Right atrium auricular region (tissue), 2 donors: ENCODE data around the gene LSS. TPM values are rescaled to one million over a fixed set of nuclear protein-coding genes. Genes with fewer than 3 reads are reported as not detected.
"Not testable (repeated sequence)": the region's sequence is repeated elsewhere in the genome, so short reads cannot be mapped to it uniquely, and the experiment has no call there.

Experiments used
- DNase-seq: peaks from one replicate; pipeline ENCODE4 v3.0.0-alpha.2; 2019; ENCODE audit warnings: low spot score
- H3K27ac ChIP-seq, 2 donors: fragments of 200-600 bp; sonication (generic); 1 replicate in 1 of 2; 2 replicates in 1 of 2; pipeline ENCODE4 v1.5.1; 2016 to 2019
- H3K27me3 ChIP-seq, 2 donors: fragments of 200-600 bp; sonication (generic); one replicate each; pipeline versions ENCODE4 v1.5.1 to v1.6.0; 2017 to 2019
- H3K36me3 ChIP-seq: fragments of 200-600 bp; sonication (generic); one replicate; pipeline ENCODE4 v1.5.1; 2016
- H3K4me1 ChIP-seq, 2 donors: fragments of 200-600 bp; sonication (generic); one replicate each; pipeline versions ENCODE4 v1.5.1 to v1.6.0; 2017 to 2019
- H3K4me3 ChIP-seq, 2 donors: fragments of 200-600 bp; sonication (generic); 1 replicate in 1 of 2; 2 replicates in 1 of 2; pipeline ENCODE4 v1.5.1; 2017 to 2019; ENCODE audit warnings: mild to moderate bottlenecking in 1 of 2, moderate library complexity in 1 of 2
- H3K9me3 ChIP-seq, 2 donors: fragments of 200-600 bp; sonication (generic); one replicate each; pipeline ENCODE4 v1.5.1; 2019
- CTCF ChIP-seq, 2 donors: fragments of 200-600 bp; sonication (generic); IDR thresholded peaks; one replicate each; pipeline ENCODE4 v1.5.1; 2019; ENCODE audit warnings: antibody characterized with exemption in 2 of 2
- total RNA-seq, 2 donors: library from RNA; depleted of rRNA; stranded (reverse); fragments of >200 nt; gene quantifications; one replicate each; pipeline ENCODE4 v1.1.0, GENCODE V29; 2016

Gene LSS
- total RNA-seq, 2 donors from 2014 or later: 31.4 to 36.6 TPM

DNA sequence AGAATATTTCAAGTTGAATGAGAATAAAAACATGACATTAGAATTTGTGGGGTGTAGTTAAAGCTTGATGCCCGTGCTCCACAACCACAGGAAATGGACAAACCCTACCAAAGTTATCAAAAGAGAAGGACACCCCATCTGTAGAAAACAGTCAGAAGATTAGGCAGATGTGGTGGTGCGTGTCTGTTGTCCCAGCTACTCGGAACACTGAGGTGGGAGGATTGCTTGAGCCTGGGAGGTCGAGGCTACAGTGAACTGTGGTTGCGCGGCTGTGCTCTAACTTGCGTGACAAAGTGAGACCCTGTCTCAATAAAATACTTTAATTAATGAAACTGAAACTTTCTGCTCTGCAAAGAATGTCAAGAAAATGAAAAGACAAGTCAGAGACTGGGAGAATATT, 42.9 kb downstream of the LSS start:
- H3K9me3 ChIP-seq: no peaks in the 10 kb centered on the region
- DNase-seq: peak; percentile 49
- peaks cover 0 to 48% of the 10 kb centered on the region in 2 donors for H3K4me1 ChIP-seq
- no peaks in the 10 kb centered on the region for H3K36me3 ChIP-seq
- no peaks in the 10 kb centered on the region for H3K27me3 ChIP-seq
- H3K4me3 ChIP-seq: no peak overlapping the region
- no peak for TF ChIP-seq CTCF (IDR thresholded peaks at IDR 0.05)
- peak overlapping the region in 1 of 2 donors; percentile 92 for H3K27ac ChIP-seq

DNA sequence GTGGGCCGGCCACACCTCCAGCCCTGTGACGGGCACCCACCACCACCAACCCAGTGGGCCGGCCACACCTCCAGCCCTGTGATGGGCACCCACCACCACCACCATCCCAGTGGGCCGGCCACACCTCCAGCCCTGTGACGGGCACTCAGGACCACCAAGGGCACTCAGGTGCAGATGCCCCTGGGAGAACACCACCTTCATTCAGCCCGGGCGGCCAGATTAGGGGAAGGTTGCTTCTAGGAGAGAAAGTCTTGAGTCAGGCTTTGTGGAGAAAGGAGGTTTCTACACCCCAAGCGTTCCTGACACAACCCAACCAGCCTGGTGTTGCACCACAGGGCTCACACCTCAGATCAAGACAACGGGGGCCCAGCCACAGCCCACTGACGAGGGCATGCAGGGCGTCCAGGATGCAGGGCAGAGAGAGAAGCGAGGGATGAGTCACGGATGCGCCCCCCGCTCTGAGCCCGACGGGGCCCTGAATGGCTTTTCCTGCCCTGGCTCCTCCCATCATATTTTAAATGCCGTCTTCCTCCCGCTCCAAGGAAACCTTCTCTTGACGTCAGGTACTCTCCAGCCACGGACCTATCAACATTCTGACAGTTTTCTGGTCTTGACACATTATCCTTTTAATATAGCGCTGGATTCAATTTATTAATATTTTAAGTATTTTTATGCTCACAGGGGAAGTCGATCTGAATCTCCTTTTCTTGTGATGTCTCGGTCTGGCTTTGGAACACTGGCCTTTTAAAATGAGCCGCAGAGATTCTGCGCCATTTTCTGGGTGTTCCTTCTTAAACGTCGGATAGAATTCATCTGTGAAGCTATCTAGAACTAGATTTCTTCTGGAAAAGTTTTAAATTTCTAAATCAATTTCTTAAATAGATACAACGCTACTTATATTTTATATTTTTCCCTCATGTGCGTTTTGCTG, 43.7 kb downstream of the LSS start:
- Histone ChIP-seq H3K36me3 (no peaks in the 10 kb centered on the region), H3K27me3 (no peaks in the 10 kb centered on the region), H3K27ac (peak overlapping the region; percentile 71 to 92), H3K4me1 (peaks cover 0 to 39% of the 10 kb centered on the region in 2 donors), H3K4me3 (peak overlapping the region; percentile 31 to 74), H3K9me3 (no peaks in the 10 kb centered on the region)
- no peak for TF ChIP-seq CTCF (IDR thresholded peaks at IDR 0.05)
- DNase-seq: peak; percentile 84

GRCh38 chr21:46183910-46184624, 44.5 kb downstream of the LSS start, which contains the start of gene SPATC1L:
Gene SPATC1L (minus strand): TSS chr21:46184459. CDS start chr21:46182816, 1,643 bp downstream.
- Histone ChIP-seq H3K4me1 (peaks cover 0 to 31% of the 10 kb centered on the region in 2 donors), H3K4me3 (peak within 1 kb of the TSS; percentile 48 to 74), H3K27ac (peak within 1 kb of the TSS; percentile 71 to 92), H3K27me3 (no peaks in the 10 kb centered on the region), H3K36me3 (no peaks in the 10 kb centered on the region), H3K9me3 (no peaks in the 10 kb centered on the region)
- TF ChIP-seq CTCF (IDR thresholded peaks at IDR 0.05): no peak
- DNase-seq: peak; percentile 68

- Histone ChIP-seq H3K4me1 (peaks cover 0 to 25% of the 10 kb centered on the region in 2 donors), H3K4me3 (peak overlapping the region in 1 of 2 donors; percentile 74), H3K27ac (peak overlapping the region in 1 of 2 donors; percentile 79)
- not testable (repeated sequence) for DNase-seq, H3K9me3 ChIP-seq, H3K27me3 ChIP-seq, H3K36me3 ChIP-seq
Measured at GRCh38 chr21:46183337-46183909, 45.2 kb downstream of the LSS start.

DNA sequence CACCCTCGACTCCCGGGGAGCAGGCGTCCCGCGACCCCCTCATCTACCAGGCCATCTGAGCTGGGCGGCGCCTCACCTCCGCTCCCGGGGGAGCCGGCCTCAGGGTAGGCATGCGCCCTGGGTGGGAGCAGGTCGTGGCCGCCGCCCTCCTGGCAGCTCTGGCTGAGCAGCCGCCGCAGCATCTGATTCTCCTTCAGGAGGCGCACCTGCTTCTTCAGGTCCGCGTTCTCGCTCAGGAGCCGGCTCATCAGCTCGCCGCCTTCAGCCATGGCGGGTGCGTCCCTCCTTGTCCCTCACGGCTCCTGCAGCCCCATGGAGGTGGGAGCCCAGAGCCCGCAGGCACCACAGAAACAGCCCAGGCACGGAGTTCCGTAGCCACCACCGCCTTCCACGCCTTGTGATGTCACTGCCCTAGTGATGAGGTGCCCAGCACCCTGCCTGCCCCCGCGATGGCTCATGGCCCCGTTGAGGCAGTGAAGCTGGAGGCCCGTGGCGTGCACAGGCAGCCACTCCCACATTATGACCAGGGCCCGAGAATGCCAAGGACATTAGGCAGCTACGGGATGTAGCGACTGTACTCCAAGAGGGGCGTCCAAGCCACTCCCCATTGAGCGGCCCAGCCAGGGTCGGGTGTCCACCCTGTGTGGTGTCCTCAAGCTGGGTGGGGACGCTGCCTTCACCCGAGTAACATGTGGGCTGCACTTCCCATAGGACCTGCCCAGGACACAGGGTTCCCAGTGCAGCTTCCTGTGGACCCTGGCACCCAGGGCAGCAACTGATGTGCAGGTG, 45.8 kb downstream of the LSS start:
- Histone ChIP-seq H3K4me1 (peaks cover 0 to 19% of the 10 kb centered on the region in 2 donors), H3K36me3 (no peaks in the 10 kb centered on the region), H3K27me3 (no peaks in the 10 kb centered on the region), H3K9me3 (no peaks in the 10 kb centered on the region), H3K27ac (peak overlapping the region in 1 of 2 donors; percentile 31), H3K4me3 (no peak overlapping the region)
- DNase-seq: peak; percentile 59
- TF ChIP-seq CTCF (IDR thresholded peaks at IDR 0.05): no peak
